Measurements from ENCODE around the gene FAM186B.

The FAM186B gene

DNA sequence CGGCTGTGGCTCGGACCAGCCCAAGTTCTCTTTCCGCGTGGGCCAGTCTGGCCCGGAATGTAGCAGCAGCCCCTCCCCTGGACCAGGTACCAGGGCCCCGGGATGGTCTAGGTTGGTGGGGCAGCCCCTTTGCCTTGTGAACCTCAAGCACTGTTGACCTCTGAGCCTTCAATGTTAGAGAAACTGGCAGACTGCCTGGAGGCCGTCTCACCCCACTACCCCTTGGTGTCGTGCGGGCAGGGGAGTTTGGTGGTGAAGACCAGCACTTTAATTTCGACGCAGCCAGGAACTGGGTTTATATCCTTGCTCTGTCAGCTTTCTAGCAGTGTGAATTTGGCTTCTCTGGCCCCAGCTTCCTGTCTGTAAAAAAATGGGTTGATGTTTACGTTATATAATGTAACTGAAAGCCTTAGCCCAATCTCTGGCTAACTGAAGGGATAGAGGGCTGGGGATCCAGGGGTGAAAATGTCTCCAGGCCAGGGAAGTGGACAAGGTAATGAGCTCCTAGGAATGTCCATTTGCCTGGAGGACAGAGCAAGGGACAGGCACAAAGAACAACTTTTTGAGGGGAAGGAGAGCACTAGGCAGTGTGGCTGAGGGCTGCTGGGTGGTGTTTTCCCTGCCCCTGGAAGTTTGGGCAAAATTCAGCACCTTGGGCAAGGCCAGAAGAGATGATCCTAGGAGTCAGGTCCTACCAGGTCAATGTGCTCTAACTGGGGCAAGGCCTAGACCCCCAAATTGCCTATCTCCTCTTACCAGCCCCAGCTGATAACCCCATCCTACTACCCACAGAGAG, 48.9 kb downstream of the FAM186B start:
- peak overlapping the region in 1 of 2 donors; percentile 64 for H3K27ac Mint-ChIP-seq

DNA sequence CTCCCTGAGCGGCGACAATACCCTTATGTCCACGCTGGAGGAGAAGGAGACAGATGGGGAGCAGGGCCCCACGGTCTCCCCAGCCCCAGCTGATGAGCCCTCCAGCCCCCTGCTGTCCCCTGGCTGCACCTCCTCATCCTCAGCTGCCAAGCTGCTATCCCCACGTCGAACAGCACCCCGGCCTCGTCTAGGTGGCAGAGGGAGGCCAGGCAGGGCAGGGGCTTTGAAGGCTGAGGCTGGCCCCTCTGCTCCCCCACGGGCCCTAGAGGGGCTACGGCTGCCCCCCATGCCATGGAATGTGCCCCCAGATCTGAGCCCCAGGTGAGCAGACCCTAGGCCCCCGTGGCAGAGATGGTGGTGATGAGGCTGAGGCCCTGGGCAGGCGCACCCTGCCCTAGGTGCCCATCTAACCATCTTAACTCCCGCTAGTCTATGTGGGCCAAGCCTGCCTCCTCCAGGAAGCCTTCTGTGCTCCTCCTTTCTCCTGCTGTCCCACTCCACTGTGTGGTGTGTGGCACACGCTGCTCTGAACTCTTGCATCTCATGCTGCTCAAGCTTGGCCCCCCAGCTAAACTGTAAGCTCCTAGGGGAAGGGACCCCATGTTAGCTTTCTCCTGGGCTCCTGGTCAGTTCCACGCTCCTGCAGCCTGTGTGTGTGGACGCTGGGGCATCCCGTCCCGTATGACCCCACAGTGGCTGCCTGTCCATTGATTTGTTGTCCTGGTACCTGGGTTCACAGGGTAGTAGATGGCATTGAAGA, 49.6 kb downstream of the FAM186B start:
- H3K4me3 Mint-ChIP-seq = no peak overlapping the region
- no peak overlapping the region for H3K27ac Mint-ChIP-seq
- H3K9me3 Mint-ChIP-seq = no peaks in the 10 kb centered on the region
- no peak for DNase-seq
- peaks cover 34% of the 10 kb centered on the region for H3K4me1 Mint-ChIP-seq
- H3K27me3 Mint-ChIP-seq = no peaks in the 10 kb centered on the region
- ATAC-seq = peak; percentile 15

More for the DNA sequence above, 48.9 kb downstream of the FAM186B start:
- H3K4me1 Mint-ChIP-seq = peaks cover 42% of the 10 kb centered on the region
- no peaks in the 10 kb centered on the region for H3K27me3 Mint-ChIP-seq
- no peaks in the 10 kb centered on the region for H3K9me3 Mint-ChIP-seq
- ATAC-seq = no peak
- DNase-seq = no peak
- H3K4me3 Mint-ChIP-seq = no peak overlapping the region

DNA sequence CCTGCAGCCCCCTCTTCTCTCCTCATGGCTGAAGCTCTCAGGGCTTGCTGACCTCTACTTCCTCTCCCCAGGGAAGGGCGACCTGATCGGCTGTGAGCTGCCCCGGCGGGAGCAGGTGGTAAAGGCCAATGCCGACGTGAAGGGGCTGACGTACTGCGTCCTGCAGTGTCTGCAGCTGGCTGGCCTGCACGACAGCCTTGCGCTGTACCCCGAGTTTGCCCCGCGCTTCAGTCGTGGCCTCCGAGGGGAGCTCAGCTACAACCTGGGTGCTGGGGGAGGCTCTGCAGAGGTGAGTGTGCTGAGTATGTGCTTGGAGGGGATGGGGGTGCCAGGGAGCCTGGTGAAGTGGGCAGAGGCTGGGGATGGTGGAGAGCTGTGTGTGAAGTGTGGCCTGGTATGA, 51.2 kb downstream of the FAM186B start:
- H3K27me3 Mint-ChIP-seq = no peaks in the 10 kb centered on the region
- no peaks in the 10 kb centered on the region for H3K9me3 Mint-ChIP-seq
- no peak overlapping the region for H3K27ac Mint-ChIP-seq
- H3K4me1 Mint-ChIP-seq = peaks cover 27% of the 10 kb centered on the region
- ATAC-seq = no peak
- no peak overlapping the region for H3K4me3 Mint-ChIP-seq
- no peak for DNase-seq

DNA sequence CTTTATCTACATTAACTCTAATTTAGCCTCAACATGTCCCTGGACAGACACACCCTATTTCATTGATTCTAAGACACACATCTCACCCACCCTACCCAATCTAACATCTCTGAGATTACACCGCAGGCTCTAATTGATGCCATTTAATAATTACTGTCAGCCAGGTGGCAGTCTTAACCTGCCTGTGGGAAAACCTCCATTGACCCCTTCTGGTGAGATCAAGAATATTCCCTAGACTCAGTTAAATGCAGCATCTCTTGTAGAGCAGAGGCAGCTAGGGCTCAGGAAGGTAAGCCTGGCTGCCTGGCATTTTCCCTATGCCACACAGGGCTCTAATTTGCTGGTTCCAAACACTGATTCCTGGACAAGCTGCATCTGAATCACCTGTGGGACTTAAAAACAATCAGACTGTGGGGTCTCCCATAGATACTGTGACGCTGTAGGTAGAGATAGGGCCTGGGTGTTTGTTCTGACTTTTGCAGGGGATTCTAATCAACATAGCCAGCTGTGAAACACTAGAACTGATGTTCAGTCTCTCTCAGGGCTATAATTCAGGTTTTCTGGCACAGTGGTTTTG, 51.8 kb downstream of the FAM186B start:
- no peaks in the 10 kb centered on the region for H3K9me3 Mint-ChIP-seq
- ATAC-seq (peak; percentile 70), DNase-seq (no peak)
- H3K27me3 Mint-ChIP-seq = no peaks in the 10 kb centered on the region
- H3K27ac Mint-ChIP-seq = no peak overlapping the region
- no peak overlapping the region for H3K4me3 Mint-ChIP-seq
- H3K4me1 Mint-ChIP-seq = peaks cover 30% of the 10 kb centered on the region

DNA sequence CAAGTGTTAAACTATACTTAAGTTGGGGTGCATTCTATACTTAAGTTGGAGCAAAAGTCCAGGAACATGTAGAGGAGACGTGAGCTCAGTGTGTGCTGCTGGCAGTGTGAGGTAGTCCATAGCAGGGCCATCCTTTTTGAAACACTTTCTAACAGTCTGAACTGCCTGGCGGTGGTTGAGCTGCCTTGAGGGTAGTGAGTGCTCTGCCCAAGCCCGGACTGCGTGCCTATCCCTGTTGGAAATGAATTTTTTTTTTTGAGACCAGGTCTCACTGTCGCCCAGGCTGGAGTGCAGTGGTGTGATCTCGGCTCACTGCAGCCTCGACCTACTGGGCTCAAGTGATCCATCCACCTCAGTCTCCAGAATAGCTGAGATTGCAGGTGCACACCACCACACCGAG, 52.5 kb downstream of the FAM186B start:
- Mint-ChIP-seq H3K27me3 (no peaks in the 10 kb centered on the region), H3K4me1 (peaks cover 33% of the 10 kb centered on the region), H3K9me3 (no peaks in the 10 kb centered on the region), H3K4me3 (no peak overlapping the region), H3K27ac (peak overlapping the region in 1 of 2 donors; percentile 15)
- no peak for ATAC-seq
- no peak for DNase-seq

DNA sequence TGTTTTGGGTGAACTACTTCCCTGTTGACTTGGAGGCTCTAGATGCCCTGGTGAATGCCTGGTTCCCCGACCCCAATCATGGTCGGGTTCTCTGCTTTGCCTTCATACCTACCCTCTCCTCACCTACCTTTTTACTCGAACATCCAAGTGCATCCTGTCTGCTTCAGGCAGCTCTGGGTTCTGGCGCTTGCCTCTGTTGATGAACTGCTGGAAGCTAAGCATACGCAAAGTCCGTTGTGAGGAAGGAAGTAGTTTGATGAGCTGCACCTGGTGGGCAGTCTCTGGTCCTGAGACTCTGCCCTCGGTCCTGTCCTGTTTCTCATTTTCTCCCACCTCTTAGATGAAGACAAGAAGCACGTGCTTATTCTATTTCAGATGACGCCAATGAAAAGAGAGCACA, 53.0 kb downstream of the FAM186B start:
- no peaks in the 10 kb centered on the region for H3K27me3 Mint-ChIP-seq
- no peak overlapping the region for H3K4me3 Mint-ChIP-seq
- no peak for ATAC-seq
- H3K27ac Mint-ChIP-seq = no peak overlapping the region
- H3K4me1 Mint-ChIP-seq = peaks cover 38% of the 10 kb centered on the region
- no peak for DNase-seq
- H3K9me3 Mint-ChIP-seq = no peaks in the 10 kb centered on the region

DNA sequence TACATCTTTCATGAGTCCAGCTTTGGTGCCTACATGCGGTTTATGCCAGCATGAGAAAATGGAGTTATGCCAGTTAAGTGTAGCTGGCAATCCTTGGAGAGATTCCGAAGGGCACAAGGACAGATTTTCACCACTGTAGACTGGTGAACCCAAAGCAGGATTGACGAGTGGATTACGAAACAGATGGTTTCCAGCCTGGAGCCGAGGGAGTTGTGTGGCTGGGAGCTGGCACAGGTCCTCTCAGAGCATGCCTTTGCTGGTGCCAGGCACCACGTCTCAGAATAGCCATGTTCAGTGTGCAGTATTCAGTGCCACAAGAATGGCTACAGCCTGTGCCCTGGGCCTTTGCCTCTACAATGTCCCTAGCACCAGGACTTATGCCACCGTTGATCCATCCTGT, 53.4 kb downstream of the FAM186B start:
- peaks cover 42% of the 10 kb centered on the region for H3K4me1 Mint-ChIP-seq
- ATAC-seq = no peak
- no peak overlapping the region for H3K27ac Mint-ChIP-seq
- no peaks in the 10 kb centered on the region for H3K9me3 Mint-ChIP-seq
- H3K27me3 Mint-ChIP-seq = no peaks in the 10 kb centered on the region
- no peak overlapping the region for H3K4me3 Mint-ChIP-seq
- DNase-seq = no peak

DNA sequence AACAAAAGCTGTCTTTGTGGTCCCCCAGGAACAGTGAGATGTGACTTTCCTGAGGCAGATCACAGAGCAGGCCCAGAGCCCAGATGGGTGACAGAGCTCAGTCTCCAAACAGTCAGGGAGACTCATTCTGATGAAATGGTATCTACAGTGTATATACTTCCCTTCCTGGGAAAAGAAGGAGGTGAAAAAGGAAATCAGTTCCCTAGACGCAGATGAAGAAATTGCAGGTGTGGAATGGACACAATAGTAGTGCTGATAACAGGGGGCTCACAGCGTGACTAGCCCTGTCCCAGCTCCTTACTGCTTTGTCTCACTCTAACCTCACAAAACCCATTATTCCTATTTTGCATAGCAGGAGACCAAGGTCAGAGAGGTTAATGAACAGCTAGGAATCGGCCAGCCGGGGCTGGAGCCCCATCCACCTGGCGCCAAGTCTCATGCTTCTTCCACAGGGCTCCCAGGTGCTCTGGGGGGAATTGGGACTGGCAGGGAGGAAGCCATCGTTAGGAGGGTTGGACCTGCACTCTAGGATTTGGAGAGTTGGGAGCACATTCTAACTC, 54.7 kb downstream of the FAM186B start:
- no peaks in the 10 kb centered on the region for H3K27me3 Mint-ChIP-seq
- H3K9me3 Mint-ChIP-seq = no peaks in the 10 kb centered on the region
- peaks cover 32% of the 10 kb centered on the region for H3K4me1 Mint-ChIP-seq
- no peak overlapping the region for H3K4me3 Mint-ChIP-seq
- ATAC-seq (no peak), DNase-seq (no peak)
- H3K27ac Mint-ChIP-seq = no peak overlapping the region

DNA sequence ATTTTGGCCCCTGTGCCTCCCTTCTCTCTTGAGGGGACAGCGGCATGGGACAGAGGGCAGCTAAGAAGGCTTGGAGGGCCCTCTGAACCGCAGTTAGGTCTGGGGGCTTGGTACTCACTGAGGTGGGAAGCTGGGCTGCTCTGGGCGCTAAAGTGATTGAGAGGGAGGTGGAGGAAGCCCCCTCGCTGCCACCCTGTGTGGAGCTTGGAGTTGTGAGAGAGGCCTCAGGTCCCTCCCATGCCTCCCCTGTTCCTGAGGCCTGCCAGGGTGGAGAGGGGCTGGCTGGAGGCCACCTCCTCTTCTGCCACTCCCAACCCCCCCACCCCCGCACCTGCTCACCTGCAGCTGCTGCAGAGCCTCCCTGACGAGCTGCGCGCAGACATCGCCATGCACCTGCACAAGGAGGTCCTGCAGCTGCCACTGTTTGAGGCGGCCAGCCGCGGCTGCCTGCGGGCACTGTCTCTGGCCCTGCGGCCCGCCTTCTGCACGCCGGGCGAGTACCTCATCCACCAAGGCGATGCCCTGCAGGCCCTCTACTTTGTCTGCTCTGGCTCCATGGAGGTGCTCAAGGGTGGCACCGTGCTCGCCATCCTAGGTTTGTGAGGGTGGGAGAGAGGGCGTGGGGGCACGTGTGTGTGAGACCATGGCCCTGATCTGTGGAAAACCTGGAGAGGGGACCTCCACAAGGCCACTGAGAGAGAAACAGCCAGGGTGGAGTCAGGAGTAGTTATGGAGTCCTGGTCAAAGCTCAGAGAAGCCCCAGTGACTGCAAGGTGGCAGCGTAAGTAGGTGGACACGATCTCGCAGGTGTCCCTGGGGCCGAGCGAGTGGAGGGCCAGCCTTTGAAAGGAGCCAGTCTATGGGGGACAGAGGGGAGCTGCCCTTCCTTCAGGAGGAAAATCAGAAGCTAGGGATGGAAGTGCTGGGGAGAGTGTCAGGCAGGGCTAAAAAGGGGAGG, 55.4 kb downstream of the FAM186B start:
- ATAC-seq = no peak
- no peak for DNase-seq
- H3K9me3 Mint-ChIP-seq = no peaks in the 10 kb centered on the region
- no peaks in the 10 kb centered on the region for H3K27me3 Mint-ChIP-seq
- H3K27ac Mint-ChIP-seq = no peak overlapping the region
- peak overlapping the region; percentile 70 to 86 for H3K4me3 Mint-ChIP-seq
- peaks cover 36% of the 10 kb centered on the region for H3K4me1 Mint-ChIP-seq

DNA sequence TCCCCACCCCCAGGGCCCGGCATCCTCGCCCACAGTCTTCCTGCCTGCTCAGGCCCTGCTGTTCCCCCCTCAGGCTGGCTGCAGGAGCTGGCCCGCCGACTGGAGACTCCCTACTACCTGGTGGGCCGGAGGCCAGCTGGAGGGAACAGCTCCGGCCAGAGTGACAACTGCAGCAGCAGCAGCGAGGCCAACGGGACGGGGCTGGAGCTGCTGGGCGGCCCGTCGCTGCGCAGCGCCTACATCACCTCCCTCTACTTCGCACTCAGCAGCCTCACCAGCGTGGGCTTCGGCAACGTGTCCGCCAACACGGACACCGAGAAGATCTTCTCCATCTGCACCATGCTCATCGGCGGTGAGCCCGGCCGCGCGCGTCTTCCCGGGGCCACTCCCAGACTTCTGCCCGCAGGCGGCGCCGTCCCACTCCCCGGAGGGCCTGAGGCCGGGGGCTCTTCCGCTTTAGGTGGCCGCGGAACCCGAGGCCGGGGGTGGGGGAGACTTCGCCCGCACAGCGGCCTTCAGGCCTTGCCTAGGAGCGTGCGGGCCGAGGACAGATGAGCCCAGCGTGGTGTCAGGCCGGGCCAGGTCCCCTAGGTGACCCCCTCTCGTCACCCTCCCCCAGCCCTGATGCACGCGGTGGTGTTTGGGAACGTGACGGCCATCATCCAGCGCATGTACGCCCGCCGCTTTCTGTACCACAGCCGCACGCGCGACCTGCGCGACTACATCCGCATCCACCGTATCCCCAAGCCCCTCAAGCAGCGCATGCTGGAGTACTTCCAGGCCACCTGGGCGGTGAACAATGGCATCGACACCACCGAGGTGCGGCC, 56.4 kb downstream of the FAM186B start:
- peaks cover 42% of the 10 kb centered on the region for H3K4me1 Mint-ChIP-seq
- peak; percentile 61 for ATAC-seq
- H3K27me3 Mint-ChIP-seq = no peaks in the 10 kb centered on the region
- no peaks in the 10 kb centered on the region for H3K9me3 Mint-ChIP-seq
- peak overlapping the region; percentile 62 to 84 for H3K27ac Mint-ChIP-seq
- H3K4me3 Mint-ChIP-seq = peak overlapping the region; percentile 70 to 86
- DNase-seq = peak; percentile 40 to 44

DNA sequence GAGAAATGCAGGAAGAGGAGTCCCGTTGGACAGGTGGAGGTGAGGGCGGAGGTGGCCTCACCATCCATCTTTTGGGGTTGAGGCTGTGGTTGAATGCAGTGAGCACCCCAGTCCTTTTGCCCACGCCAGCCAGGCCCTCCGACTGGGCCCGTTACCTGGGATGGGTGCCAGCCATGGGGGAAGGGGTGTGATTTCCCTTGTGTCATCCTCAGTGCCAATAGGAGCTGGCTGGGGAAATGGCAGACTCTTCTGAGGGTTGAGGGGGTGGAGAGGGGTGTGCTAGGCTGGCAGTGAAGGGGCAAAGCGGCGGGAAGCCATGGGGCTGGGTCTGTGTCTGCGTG, 57.0 kb downstream of the FAM186B start:
- peaks cover 42% of the 10 kb centered on the region for H3K4me1 Mint-ChIP-seq
- H3K4me3 Mint-ChIP-seq = peak overlapping the region; percentile 70 to 86
- H3K27me3 Mint-ChIP-seq = no peaks in the 10 kb centered on the region
- no peaks in the 10 kb centered on the region for H3K9me3 Mint-ChIP-seq
- H3K27ac Mint-ChIP-seq = peak overlapping the region in 1 of 2 donors; percentile 84
- ATAC-seq = no peak
- DNase-seq = no peak

DNA sequence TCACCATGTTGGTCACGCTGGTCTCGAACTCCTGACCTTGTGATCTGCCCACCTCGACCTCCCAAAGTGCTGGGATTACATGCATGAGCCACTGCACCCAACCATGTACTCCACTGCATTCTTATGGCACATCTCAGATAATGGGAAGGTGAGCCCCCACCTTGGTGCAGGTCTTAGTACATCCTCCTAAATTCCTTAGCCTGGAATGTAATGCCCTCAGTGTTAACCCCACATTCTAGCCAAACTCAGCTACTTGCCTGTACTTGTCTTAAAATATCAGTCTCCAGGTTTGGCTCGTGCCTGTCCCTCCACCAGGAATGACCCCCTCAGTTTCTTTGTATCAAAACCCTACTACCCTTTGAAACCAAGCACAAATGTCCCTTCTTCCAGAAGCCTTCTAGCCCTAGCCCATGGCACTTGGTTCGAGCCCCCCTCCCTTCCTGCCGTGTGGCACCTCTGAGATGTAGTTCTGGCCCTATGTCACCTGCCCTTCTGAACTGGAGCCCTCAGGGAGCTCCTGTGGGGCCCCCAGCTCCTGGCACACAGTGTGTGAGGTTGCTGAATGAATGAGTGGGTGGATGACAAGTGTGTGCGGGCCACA, 58.2 kb downstream of the FAM186B start:
- no peak for ATAC-seq

DNA sequence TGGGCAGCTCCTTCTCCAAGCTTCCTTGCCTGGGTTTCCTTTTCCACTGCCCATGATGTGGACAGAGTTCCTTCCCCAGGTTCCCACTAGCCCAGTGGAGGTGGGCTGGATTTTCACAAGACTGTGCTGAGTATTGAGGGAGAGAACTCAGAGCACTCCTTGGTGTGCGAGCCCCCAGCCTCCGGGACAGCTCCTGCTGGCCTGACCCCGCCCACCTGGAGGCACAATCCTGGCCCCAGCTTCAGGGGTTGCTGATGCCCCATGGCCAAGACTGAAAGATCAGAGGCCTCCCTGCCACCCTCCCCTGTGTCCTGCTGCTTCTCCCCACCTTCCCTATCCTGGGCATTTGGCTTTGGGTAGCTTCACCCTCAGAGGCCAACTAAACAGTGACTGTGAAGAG, 59.0 kb downstream of the FAM186B start:
- no peak overlapping the region for H3K4me3 Mint-ChIP-seq
- no peak for DNase-seq
- no peak overlapping the region for H3K27ac Mint-ChIP-seq

More for the DNA sequence above, 58.2 kb downstream of the FAM186B start:
- Mint-ChIP-seq H3K4me3 (peak overlapping the region in 1 of 2 donors; percentile 5), H3K27ac (no peak overlapping the region), H3K9me3 (no peaks in the 10 kb centered on the region), H3K27me3 (no peaks in the 10 kb centered on the region), H3K4me1 (peaks cover 51% of the 10 kb centered on the region)
- no peak for DNase-seq

DNA sequence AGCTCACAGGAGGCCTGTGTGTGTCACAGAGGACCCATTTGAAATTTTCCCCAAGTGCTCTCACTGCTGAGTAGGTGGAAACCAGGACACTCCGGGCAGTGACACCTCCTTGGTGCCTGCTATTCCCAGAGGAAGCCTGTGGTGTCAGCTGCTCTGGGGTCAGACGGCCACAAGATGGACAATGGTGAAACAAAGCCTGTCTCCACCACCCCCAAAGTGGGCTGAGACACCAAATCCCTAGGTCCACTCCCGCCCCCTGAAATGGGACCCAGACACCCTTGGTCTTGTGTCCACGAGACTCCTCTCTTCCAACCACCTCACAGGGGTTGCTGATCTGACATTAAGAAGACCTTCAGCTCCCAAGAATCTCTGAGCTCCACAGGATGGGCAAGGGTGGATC, 59.6 kb downstream of the FAM186B start:
- ATAC-seq = no peak
- Mint-ChIP-seq H3K9me3 (no peaks in the 10 kb centered on the region), H3K4me1 (peaks cover 62% of the 10 kb centered on the region), H3K27me3 (peaks cover 8% of the 10 kb centered on the region), H3K4me3 (no peak overlapping the region), H3K27ac (no peak overlapping the region)
- no peak for DNase-seq

More for the DNA sequence above, 59.0 kb downstream of the FAM186B start:
- Mint-ChIP-seq H3K9me3 (no peaks in the 10 kb centered on the region), H3K27me3 (peaks cover 2% of the 10 kb centered on the region), H3K4me1 (peaks cover 55% of the 10 kb centered on the region)
- no peak for ATAC-seq
